ENCODE results near the gene SIK3. TPM values are rescaled to one million over a fixed set of nuclear protein-coding genes. Genes with fewer than 3 reads are reported as not detected.

SIK3 gene
- total and polyA plus RNA-seq, 2 donors (not counting 3 experiments of a cell fraction or from before 2014, with no cell fraction given): 10.3 to 21.3 TPM

GRCh38 chr11:116913000-116913399 is 185.2 kb downstream of the SIK3 start:
- Histone ChIP-seq H3K27ac (ENCODE audit: insufficient read depth, low read depth, low read length) (no peak overlapping the region), H2AFZ (ENCODE audit: low read depth, low read length) (no peak overlapping the region), H3K36me3 (ENCODE audit: control insufficient read depth in 2 of 2, extremely low read depth in 1 of 2, insufficient read depth in 2 of 2, low read length in 2 of 2) (no peaks in the 10 kb centered on the region), H3K4me2 (ENCODE audit: insufficient read depth, low read length) (no peak overlapping the region), H3K79me2 (ENCODE audit: control insufficient read depth, insufficient read depth, low read length) (no peaks in the 10 kb centered on the region), H3K9me1 (replicated peaks; ENCODE audit: control insufficient read depth, extremely low read depth, insufficient read depth, low read length) (no peaks in the 10 kb centered on the region), H3K27me3 (ENCODE audit: control insufficient read depth in 2 of 2, insufficient read depth in 2 of 2, low read length in 2 of 2) (no peaks in the 10 kb centered on the region), H3K9me3 (replicated peaks; ENCODE audit: control insufficient read depth, insufficient read depth, low read length) (no peaks in the 10 kb centered on the region), H4K20me1 (replicated peaks; ENCODE audit: control insufficient read depth, extremely low read depth, insufficient read depth, low read length) (no peaks in the 10 kb centered on the region), H3K9ac (replicated peaks; ENCODE audit: extremely low read depth, insufficient read depth, low read length) (no peak overlapping the region), H3K4me1 (ENCODE audit: control insufficient read depth, extremely low read depth, insufficient read depth, low read length) (no peaks in the 10 kb centered on the region), H3K4me3 (replicated peaks in 1 of 3; ENCODE audit: insufficient read depth in 1 of 3, low read depth in 1 of 3, low read length in 3 of 3) (no peak overlapping the region)
- intact Hi-C loops (cut with micrococcal nuclease): no loop called here
- DNase-seq (ENCODE audit: low read depth, low spot score) (peak; percentile 56), FAIRE-seq (no peak)
- no peak for TF ChIP-seq MAX (IDR thresholded peaks at IDR 0.05; ENCODE audit: insufficient read depth, insufficient read length)
- no peak for TF ChIP-seq CTCF (IDR thresholded peaks at IDR 0.05; ENCODE audit: extremely low read depth in 1 of 2, insufficient read depth in 1 of 2, low read depth in 1 of 2, low read length in 2 of 2)
- TF ChIP-seq MYC (IDR thresholded peaks at IDR 0.05; ENCODE audit: low read depth, low read length): no peak
- TF ChIP-seq GATA2 (IDR thresholded peaks at IDR 0.05; ENCODE audit: insufficient read depth, insufficient read length, low read depth, low read length): no peak
- no peak for TF ChIP-seq POLR2AphosphoS5 (IDR thresholded peaks at IDR 0.05; ENCODE audit: insufficient read depth, low read depth, low read length)
- no peak for TF ChIP-seq FOS (IDR thresholded peaks at IDR 0.05; ENCODE audit: borderline replicate concordance, insufficient read depth, low read length)
- TF ChIP-seq JUN (IDR thresholded peaks at IDR 0.05; ENCODE audit: borderline replicate concordance, insufficient read depth, insufficient read length, low read depth): no peak
- no peak for TF ChIP-seq POLR2A (IDR thresholded peaks at IDR 0.05; ENCODE audit: low read depth, low read length)
- TF ChIP-seq EZH2 (IDR thresholded peaks at IDR 0.05; ENCODE audit: borderline replicate concordance, low read depth, low read length, severe bottlenecking): no peak
- dilution Hi-C loops (cut with MboI; ENCODE audit: extremely low pct_ligation_motif_present, low sequenced_read_pairs): no loop called here
- CTCF ChIA-PET: interaction anchor here (1.5 kb wide), 1 partner anchor 194 kb away, joined by 3 read pairs; no protein-coding TSS in a partner anchor
- POLR2A ChIA-PET: no interaction called here
- no TSS peak for BruUV-seq (replicated peaks)

Measured in endothelial cell of umbilical vein (primary cell).